Vagina (tissue), 2 donors: Measurements from ENCODE around the gene RPRD1B.

Experiments
- CTCF ChIP-seq, 3 experiments: fragments of 450-650 bp in 2 of 3; fragments of 200-600 bp in 1 of 3; sonication (generic) in 1 of 3; IDR thresholded peaks; one replicate each; pipeline ENCODE4 v1.5.1; 2017 to 2019; ENCODE audit warnings: antibody characterized with exemption in 3 of 3, mild to moderate bottlenecking in 2 of 3, moderate library complexity in 2 of 3
- POLR2A ChIP-seq, 2 donors: fragments of 450-650 bp; IDR thresholded peaks; one replicate each; pipeline ENCODE4 v1.6.1; 2017; ENCODE audit warnings: antibody characterized with exemption in 2 of 2, mild to moderate bottlenecking in 2 of 2, moderate library complexity in 2 of 2
- POLR2AphosphoS5 ChIP-seq, 2 donors: sonication (generic); formaldehyde crosslinking; IDR thresholded peaks; one replicate each; pipeline ENCODE4 v1.9.0; 2017; ENCODE audit warnings: antibody characterized with exemption in 2 of 2, mild to moderate bottlenecking in 2 of 2, low read depth in 1 of 2; ENCODE audit not compliant: insufficient read depth in 1 of 2

DNA sequence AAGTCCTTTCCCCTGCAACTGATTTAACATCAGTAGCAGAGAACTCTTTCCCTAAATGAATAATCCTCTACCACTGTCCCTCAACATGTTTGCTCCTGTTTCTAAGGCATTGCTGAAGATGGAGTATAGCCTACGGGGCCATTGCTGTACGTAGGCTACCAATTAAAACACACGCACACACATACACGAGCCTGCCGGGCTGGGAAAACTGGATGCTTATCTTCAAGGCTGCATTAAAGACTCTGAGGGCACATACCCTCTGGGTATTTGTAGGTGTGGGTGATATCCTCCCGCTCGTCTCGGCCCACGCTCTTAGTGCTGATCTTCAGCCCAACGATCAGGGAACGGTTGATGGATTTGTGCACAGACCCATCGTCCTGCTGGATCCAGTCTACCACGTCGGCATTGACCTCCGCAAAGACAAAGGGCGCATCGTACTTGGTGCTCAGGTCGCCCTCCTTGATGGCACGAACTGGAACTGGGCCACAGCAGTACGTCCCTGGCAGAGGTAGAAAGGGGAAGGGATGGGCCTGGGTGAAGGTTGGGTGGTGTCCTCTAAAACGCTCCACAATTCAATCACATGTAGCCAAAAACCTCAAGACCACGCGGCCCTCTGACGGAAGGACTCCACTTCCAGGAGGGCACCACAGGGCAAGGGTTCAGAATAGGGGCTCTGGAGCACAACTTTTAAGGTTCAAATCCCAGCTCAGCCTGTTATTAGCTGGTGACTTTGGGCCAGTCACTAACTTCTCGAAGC is 105.8 kb downstream of the RPRD1B start:
- TF ChIP-seq POLR2AphosphoS5 (IDR thresholded peaks at IDR 0.05; ENCODE audit: insufficient read depth in 1 of 2, low read depth in 1 of 2) (no peak), CTCF (IDR thresholded peaks at IDR 0.05) (no peak), POLR2A (IDR thresholded peaks at IDR 0.05) (no peak)
